Hematopoietic multipotent progenitor cell (in vitro differentiated cells): Measurements from ENCODE around the gene ARAP2. TPM values are rescaled to one million over a fixed set of nuclear protein-coding genes. Genes with fewer than 3 reads are reported as not detected.
A peak's percentile ranks its signal among the peaks of the same experiment; 100 is the strongest.

Experiments
- DNase-seq, 3 donors: peaks; one replicate each; pipeline ENCODE4 v3.0.0-alpha.2; 2011 to 2015; ENCODE audit warnings: low read depth in 2 of 3, low spot score in 2 of 3
- total RNA-seq: library from RNA; depleted of rRNA; stranded (reverse); fragments of >200 nt; gene quantifications from one replicate; pipeline ENCODE4 v1.2.3, GENCODE V29; 2012

ARAP2 gene
- total RNA-seq, 1 donor = 11.0 TPM

DNA sequence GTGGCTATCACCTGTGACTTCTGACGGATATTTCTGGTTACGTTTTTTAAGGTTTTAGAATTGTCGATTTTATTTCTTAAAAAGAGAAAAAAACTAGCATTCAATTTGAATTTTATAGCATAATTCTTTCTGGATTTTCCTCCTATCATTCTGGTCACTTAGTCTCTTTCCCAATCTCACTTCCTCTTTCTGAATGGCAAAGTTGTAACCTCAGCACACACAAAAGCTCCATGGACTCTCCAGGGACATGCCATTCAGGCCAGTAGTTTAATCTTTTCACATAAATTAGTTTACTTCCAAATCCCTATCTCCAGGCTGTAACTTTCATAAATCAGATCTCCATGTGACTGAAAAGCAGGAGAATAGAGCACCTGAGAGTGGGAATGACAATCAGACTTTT lies 110.7 kb downstream of the ARAP2 start:
- peak in 1 of 3 donors; percentile 25 for DNase-seq

- no peak for DNase-seq
These were observed 111.2 kb downstream of the ARAP2 start for GRCh38 chr4:36133086-36133485.

DNA sequence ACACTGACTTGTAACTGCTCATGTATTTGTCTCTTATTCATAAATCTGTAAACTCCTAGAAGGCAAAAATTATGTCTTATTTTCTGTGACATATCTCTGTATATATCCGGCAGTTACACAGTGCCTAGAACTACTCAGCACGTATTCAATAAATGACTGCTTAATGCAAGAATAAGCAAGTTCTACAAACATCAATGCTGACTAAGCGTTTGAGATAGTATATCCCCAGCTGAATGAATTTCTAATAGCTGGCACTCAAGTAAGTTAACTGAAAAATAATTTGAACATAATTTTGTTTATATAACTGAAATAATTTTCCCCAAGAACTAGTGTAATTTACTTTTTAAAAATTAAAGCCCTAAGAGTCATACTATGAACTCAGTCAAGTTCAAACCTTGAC lies 113.7 kb downstream of the ARAP2 start:
- DNase-seq = no peak

DNA sequence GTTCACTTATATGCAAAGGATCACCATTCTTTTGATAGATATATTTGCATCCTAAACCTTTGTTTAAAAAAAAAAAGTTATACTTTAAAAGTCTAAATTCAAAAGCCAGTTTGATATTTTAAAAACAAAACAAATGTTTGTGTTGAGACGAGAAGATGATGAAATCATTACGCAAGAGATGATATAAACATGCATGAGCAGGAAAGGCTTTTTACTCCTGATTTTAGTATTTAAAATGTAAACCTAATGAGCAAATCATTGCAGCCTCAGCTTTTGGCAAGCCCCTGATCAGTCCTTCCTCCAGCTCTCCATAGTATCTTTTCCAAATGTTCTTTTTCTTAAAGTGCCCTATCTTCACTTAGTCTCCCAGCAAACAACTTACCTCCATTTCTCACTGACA lies 115.6 kb downstream of the ARAP2 start:
- no peak for DNase-seq

- DNase-seq = no peak
These were observed 120.4 kb downstream of the ARAP2 start for GRCh38 chr4:36123906-36124305.

- DNase-seq = peak in 2 of 3 donors; percentile 46 to 78
These were observed 129.0 kb downstream of the ARAP2 start for GRCh38 chr4:36115312-36115711.

DNA sequence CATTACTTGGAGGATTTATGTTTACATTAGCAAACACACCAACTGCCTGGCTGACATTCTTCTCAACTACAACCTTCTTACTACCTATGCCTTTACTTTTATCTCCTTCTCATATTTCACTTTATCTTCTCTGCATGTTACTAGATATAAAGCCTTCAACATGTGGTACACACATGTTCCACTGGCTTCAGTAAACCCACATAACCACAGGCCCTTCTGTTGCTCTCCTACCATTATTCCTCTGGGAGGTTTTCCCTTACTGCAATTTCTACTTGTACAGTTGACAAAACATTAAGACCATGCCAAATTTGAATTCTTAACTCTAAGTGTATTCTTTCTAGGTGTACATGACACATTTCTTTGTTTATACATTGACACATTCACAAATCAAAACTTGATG lies 133.1 kb downstream of the ARAP2 start:
- no peak for DNase-seq

DNA sequence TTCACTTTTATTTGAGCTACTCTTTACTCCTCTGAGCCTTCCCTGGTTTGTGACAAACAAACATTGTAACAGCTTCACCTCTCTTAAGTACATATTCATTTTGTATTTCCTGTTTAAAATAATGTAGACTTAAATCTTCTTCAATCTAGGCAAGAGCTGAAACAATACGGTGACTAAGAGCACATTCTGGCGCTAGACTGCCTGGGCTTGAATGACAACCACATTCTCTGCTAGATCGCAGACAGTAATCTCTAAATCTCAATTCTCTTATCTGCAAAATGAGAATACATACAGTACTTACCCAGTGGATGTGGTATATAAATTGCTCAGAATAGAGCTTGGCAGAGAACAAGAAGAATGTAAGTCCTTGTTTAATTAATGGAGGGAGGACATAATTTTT lies 144.8 kb downstream of the ARAP2 start:
- DNase-seq = no peak

DNA sequence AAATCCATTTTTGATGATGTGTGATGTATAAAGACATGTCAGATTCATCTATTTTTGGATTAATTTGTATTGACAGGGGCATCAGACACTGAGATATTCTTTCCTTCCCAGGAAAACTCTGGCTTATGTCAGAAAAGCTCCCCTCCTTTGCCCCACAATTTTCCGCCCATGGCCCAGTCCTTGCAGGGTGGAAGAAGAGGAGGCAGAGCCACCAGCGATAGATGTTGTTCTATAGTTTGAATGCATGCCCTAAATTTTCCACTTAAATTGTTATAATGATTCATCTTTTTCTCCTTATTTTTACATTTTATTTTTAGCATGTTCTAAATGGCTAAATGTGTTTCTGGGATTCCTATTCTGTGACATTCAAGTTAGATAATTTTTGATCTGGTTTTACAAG lies 149.3 kb downstream of the ARAP2 start:
- DNase-seq = no peak

GRCh38 chr4:36091997-36092396 lies 152.3 kb downstream of the ARAP2 start:
- no peak for DNase-seq

DNA sequence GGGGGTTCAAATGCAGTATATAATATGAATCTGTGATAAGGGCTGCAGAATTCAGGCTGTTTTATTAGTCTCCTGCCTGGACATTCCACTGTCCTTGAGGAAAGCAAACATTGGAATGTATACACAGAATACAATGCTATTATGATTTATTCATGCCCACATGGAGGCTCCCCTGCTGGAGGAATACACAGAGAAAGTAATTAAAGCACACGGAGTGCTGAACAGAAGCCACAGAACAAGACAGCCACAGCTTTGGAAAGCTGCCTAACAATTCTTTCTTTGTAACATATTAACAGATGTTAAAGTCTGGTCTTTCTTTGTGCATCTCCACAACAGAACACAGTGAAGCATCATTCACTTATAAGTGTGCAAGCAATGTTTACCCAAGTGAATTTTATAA lies 155.8 kb downstream of the ARAP2 start:
- no peak for DNase-seq

DNA sequence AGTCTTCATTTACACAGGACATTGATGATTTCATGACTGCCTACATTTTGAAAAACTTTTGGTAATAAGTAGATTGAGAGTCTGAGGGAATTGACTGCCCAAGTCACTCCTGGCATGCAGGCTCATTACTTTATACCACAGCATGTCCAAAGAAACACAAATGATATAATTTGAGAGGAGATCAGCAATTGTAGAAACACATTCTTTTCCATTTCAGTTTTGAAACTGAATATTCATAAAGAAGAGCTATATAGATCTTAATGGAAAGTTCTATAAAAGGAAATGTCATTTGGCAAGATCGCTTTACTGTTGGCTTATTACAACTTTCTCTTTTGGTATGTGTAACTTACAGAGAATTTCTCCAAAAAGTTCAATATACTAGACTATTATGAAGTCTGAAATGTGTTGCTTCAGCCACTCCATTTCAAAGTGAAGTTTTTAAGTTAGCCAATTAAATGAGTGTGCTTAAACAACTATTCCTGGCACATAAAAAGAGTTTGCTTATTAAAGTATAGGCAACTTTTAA lies 158.0 kb downstream of the ARAP2 start:
- no peak for DNase-seq

DNA sequence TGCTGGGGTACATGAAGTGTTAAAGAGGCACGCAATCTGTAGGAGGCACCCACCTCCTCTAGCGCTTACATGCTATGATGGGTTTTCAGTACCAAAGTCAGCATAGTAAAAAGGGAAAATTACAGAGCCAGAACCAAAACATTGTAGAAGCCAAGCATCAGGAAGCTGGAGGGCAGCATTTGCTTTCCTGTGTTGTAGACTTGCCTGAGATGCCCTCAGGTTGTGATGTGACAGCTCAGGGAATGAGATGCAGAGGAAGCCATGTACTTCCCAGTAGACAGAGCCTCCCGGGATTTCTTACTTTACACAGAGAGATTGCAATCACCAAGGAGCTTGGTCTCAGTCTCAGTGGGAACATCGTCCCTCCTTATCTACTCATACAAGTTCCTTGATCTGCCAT lies 161.5 kb downstream of the ARAP2 start:
- no peak for DNase-seq

DNA sequence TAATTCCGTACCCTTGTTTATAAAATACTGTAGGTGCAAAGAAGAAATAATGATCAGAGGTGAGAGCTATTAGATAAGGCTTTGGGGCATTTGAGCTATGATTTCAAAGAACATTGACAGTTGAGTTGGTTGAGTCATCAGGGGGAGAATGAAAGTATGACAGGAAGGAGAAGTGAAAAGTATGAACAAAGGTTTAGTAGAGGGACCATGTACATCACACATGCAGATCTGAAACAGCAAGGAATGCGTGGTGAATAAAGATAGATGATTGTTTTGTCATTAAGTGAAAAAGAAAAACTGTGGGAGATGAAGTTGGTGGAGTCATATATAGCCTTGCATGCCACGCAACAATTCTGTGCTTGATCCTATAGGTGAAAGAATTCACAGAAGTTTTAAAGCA lies 163.1 kb downstream of the ARAP2 start:
- no peak for DNase-seq

DNA sequence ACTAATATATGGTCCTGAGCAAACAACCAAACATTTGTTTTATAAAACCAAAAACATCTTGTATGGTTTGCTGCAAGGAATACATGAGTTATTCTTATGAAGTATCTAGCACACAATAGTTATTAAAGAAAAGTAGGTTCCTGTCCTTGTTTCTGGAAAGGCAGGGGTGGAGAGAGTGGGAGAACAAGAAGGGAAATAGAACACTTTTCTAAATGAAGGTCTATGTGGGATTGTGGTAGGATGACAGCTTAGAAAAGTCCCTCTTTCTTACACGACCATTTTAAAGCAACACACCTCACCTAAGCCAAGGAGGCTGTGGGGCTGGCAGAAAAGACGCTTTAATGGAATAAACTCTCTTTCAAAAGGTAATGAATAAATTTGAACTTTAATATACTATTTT lies 164.6 kb downstream of the ARAP2 start:
- DNase-seq = no peak

- DNase-seq = no peak
These were observed 166.0 kb downstream of the ARAP2 start for GRCh38 chr4:36078319-36078718.

- DNase-seq = no peak
These were observed 171.8 kb downstream of the ARAP2 start for GRCh38 chr4:36072529-36072928.

DNA sequence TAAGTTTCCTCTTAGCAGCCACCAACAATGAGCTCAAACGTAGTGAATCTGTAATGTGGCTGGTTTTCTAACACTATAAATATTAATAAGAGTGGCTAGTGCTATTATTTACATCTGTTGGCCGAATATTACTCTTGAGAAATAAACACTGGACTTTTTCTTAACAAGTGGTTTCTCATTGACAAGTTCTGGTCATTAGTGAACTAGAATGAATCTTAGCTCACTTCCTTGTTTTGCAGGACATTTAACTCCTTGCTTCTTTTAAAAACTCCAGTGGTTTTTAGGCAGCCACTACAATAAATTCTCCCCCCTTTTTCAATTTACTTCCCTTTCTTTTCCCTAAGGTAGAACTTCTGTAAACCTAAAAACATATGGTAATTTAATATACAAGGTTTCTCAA lies 177.2 kb downstream of the ARAP2 start:
- DNase-seq = no peak

DNA sequence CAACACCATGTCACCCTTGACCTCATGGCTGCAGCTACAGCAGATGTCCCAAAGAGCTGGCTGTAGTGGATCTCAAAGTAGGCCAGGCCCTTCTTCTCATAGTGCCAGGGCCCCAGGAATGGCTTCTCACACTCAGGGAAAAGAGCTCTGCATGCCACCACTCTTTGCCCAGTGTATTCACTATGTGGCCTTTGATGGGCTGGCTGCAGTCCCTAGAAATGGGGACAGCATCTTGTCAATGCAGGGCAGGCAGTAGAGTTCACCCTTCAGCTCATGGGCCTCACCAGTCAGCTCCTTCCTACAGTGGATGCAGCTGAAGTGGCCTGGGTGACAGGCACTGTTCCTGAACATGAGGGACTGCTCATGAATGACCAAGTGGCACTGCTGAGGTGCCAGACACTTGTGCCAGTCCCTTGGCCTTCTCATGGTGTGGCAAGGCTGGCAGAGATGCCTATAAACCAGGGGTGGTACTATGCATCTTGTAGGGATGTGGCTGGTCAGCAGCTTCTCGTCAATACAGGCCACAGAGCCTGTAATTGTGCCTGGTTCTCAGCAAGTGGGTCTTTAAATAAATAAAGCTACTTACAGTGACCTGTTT lies 178.9 kb downstream of the ARAP2 start:
- DNase-seq = no peak

GRCh38 chr4:36064117-36064516 lies 180.2 kb downstream of the ARAP2 start:
- DNase-seq = no peak

- no peak for DNase-seq
These were observed 188.2 kb downstream of the ARAP2 start for GRCh38 chr4:36056136-36056535.

DNA sequence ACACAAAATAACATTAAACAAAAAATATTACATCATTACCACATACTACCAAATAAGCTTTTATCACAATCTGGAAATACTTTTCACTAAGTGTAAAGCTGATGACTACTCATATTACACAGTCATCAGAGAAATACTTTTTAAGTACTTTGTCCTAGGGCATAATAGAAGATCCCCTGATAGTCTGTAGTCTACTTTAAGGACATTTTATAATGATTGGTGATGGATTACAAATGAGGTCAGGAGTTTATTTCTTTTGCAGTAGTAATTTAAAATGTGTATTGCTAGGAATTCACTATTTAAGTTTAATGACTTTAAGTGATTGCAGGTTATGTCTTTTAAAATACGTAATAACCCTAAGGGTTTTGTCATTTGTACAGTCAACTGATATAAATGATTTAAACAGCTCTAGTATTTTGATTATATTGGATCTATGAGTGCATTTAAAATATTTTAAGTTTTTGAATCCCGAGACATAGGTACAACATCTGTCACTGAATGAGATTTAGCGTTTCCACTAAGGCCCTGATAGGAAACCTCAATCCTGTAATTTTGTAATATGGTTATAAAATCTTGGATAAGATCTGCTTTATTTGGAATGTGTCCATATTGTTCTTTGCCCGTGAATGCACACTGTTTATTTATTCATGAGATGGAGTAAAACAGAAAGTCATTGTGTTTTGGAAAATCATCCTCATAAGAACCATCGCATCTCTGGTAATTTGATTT lies 189.5 kb downstream of the ARAP2 start:
- DNase-seq = no peak
